PC-3 (cell line): Measurements from ENCODE around the gene NASP.

Experiments used
- CTCF ChIP-seq: fragments of 300-600 bp; sonication (generic); conservative IDR thresholded peaks from 2 replicates; pipeline ENCODE4 v1.5.1; 2017; ENCODE audit warnings: antibody characterized with exemption, low read depth, mild to moderate bottlenecking, low read length
- EZH2phosphoT487 ChIP-seq: fragments of 300-600 bp; sonication (generic); IDR thresholded peaks from 2 replicates; pipeline ENCODE4 v1.6.1; 2018; ENCODE audit warnings: mild to moderate bottlenecking, antibody characterized with exemption, low read length, borderline replicate concordance

- TF ChIP-seq CTCF (no peak), EZH2phosphoT487 (no peak)
These were observed 38.9 kb downstream of the NASP start for GRCh38 chr1:45622524-45623394.
